SKM-1 treated with dmso at 0.1 percent for 144 hours (cell line): ENCODE measurements around the gene AIG1.

Experiments used
- DNase-seq: peaks from one replicate; lab custom pipeline; 2025; ENCODE audit not compliant: unreplicated experiment; lab: John Stamatoyannopoulos, UW

AIG1 gene

GRCh38 chr6:143356101-143356880 lies 295.6 kb downstream of the AIG1 start:
- DNase-seq = no peak

- no peak for DNase-seq
Measured at GRCh38 chr6:143357152-143357551, 296.5 kb downstream of the AIG1 start.

DNA sequence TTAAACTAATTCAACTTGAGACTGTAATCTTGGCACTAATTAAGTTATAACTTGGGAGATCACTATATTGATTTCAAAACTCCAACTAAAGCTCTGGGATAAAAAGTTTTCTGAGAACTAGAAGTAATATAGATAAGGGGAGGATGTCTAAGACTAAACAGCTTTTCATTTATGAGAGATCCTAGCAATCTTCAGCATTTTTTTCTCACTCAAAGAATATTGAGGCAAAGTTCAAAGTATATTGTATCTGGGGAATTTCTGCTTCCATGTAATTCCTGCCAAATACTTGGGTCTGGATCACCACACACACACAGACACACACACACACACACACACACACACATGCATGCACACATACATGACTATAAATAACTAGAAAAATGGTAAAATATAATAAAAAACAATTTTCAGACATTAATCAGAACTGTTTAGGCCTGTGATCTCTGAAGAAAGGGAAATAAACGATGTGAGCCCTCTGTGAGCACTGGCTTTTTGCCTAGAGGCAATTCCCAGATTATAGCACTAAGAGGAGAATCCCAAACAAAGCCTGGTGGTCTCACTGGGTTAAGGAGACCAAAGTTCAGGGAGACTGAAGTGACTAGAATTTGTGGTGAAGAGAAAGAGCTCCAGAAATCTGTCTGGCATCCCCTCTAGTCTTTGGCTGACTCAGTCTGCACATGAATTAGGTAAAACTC lies 297.0 kb downstream of the AIG1 start:
- DNase-seq = no peak

- no peak for DNase-seq
Measured at GRCh38 chr6:143361536-143362191, 301.0 kb downstream of the AIG1 start.

DNA sequence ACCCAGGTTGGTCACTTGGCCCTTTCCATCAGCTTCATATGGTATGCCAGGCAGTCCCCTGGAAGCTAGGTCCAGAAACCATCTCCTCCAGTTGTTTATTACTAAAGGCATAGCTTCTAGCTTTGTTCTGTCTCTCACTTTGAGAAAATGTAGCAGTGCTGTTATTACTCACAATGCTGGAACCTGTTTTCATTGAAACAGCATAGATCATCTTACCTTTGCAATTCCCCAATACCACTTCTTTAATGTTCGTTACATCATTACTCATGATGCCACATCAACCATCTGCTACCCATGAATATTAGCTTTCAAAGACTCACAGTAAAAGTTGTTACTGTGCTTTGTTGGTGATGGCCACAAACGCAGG lies 301.5 kb downstream of the AIG1 start:
- DNase-seq = no peak

GRCh38 chr6:143363299-143363698 lies 302.6 kb downstream of the AIG1 start:
- DNase-seq = no peak

DNA sequence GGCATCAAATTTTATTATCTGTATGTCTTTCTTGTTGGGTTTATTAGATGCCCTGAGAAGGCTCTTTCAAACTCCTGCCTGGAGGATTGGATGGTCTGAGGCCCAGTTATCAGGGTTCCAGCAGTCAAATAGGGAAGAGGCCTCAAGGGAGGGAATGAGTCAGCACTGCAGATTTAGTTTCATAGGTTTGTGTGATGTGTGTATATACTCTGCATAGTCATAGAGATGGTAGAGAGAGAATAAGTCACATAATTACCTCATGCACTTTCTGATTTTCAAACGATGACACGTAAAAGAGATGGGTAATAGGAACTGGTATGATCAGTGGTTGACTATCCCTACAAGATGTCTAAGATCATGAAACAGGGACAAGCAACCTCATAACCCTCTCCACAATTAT lies 307.7 kb downstream of the AIG1 start:
- peak; percentile 19 for DNase-seq

DNA sequence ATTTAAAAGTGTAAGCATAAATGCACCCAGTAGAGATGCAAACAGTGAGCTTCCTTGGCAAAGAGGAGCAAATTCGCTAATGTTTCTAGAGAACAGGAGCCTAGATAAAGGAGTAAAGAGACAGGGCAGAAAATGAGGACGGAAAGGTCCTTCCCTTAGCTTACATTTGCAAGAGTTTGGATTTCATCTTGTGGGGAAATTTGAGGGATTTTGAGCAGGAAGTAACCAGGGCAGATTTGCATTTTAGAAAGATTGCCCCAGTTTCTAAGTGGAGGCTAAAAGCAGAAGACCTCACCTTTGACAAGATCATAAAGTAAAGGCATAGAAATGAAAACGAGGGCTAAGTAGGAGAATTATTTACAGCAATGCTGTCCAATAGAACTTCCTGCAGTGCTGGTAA lies 309.3 kb downstream of the AIG1 start:
- DNase-seq = no peak

DNA sequence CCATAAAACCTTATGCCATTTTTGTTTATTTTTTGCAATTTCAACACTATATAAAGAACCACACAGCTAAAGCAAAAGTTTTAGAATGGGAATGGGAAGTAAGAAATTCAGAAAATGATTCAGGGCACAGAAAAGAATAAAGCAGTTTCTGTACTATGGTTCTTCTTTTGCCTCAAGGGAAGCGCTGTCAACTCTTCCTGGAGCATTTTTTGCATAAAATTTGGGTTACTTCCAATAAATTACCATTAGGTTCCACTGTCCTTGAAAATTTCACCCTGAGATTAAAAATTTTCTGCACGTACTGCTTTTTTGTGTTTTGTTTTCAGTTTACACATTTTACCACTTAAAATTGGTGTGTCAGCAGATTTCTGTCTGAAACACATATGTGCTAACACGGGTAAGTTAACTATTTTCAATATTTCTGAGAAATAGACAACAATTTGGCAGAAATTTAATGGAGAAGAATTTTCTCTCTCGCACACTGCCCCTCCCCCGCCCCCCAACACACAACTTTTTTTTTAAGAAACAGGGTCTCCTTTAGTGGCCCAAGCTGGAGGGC lies 310.2 kb downstream of the AIG1 start:
- no peak for DNase-seq

DNA sequence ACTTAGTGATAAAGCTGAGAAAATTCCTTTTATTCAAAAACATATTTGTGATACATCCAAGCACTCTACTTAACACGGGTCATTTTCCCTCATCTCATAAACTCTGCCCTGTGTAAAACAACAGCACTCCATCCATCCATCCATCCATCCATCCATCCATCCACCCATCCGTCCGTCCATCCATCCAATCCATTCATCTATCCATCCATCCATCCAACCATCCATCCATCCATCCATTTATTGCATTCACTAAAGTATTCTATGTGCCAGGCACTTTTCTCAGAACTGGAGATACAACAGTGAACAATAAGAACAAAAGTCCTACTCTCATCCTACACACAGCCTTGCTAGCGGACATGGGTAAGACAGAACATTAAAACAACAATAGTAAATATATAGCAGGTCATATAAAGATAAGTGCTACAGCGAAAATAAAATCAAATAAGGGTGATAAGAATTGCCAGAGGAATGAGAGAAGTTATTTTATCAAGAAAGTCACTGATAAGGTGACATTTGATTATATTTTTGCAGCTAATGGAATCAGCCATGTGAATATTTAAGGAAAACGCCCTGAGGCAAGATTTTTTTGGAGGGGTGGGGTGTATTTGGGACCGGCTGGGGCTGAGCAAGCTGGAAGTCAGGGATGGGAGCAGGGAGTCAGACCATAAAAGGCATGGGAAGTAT lies 311.7 kb downstream of the AIG1 start:
- no peak for DNase-seq

- DNase-seq = no peak
Measured at GRCh38 chr6:143374014-143374413, 313.3 kb downstream of the AIG1 start.

- DNase-seq = no peak
Measured at GRCh38 chr6:143375022-143375585, 314.4 kb downstream of the AIG1 start.

DNA sequence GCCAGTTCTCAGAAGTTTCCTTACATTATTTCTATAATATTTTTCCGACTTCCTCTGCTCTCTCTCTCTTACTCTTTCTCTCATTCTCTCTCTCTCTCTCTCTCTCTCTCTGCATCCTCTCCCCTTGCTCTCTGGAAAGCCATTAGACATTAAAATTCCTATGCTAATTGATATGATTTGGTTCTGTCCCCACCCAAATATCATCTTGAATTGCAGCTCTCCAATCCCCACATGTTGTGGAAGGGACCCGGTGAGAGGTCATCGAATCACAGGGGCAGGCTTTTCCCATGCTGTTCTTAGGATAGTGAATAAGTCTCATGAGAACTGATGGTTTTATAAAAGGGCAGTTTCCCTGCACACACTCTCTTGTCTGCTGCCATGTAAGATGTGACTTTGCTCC lies 315.7 kb downstream of the AIG1 start:
- DNase-seq = no peak

- no peak for DNase-seq
Measured at GRCh38 chr6:143376861-143377260, 316.2 kb downstream of the AIG1 start.

- DNase-seq = no peak
Measured at GRCh38 chr6:143385636-143386035, 324.9 kb downstream of the AIG1 start.

- DNase-seq = no peak
Measured at GRCh38 chr6:143390278-143390677, 329.6 kb downstream of the AIG1 start.
